A204.1 (cell line): ENCODE results near the gene HOXD1.

Experiments
- FAIRE-seq: peaks from 2 replicates; lab custom pipeline; 2012; peaks lifted over from hg19 to GRCh38; lab: Jason Lieb, UNC

HOXD1 gene

GRCh38 chr2:176152350-176153181, 35.9 kb upstream of the HOXD1 start:
- no peak for FAIRE-seq

GRCh38 chr2:176154576-176155252, 33.8 kb upstream of the HOXD1 start:
- FAIRE-seq = no peak

GRCh38 chr2:176155356-176156044, 33.0 kb upstream of the HOXD1 start:
- FAIRE-seq = no peak

- no peak for FAIRE-seq
Observed at GRCh38 chr2:176156301-176156806, 32.1 kb upstream of the HOXD1 start.

GRCh38 chr2:176156807-176157498, 31.5 kb upstream of the HOXD1 start, which contains the start of gene HOXD3:
HOXD3 (plus strand) TSS chr2:176157307; CDS start chr2:176169115, 11,808 bp downstream.
- no peak for FAIRE-seq

- no peak for FAIRE-seq
Observed at GRCh38 chr2:176157499-176158185, 30.8 kb upstream of the HOXD1 start.

- FAIRE-seq = no peak
Observed at GRCh38 chr2:176158186-176158591, 30.3 kb upstream of the HOXD1 start.

GRCh38 chr2:176158855-176159662, 29.4 kb upstream of the HOXD1 start:
- no peak for FAIRE-seq

- no peak for FAIRE-seq
Observed at GRCh38 chr2:176159663-176160250, 28.7 kb upstream of the HOXD1 start.

GRCh38 chr2:176160251-176160985, 28.1 kb upstream of the HOXD1 start:
- FAIRE-seq = no peak

- FAIRE-seq = no peak
Observed at GRCh38 chr2:176160986-176161824, 27.3 kb upstream of the HOXD1 start.

- no peak for FAIRE-seq
Observed at GRCh38 chr2:176161825-176162626, 26.4 kb upstream of the HOXD1 start.

GRCh38 chr2:176162911-176163671, 25.4 kb upstream of the HOXD1 start:
- FAIRE-seq = no peak

- FAIRE-seq = no peak
Observed at GRCh38 chr2:176163672-176164056, 24.8 kb upstream of the HOXD1 start.

GRCh38 chr2:176164201-176164600, 24.3 kb upstream of the HOXD1 start:
- FAIRE-seq = no peak

GRCh38 chr2:176164611-176165369, 23.7 kb upstream of the HOXD1 start:
- no peak for FAIRE-seq
